ENCODE data around the gene PRR22.

The PRR22 gene

DNA sequence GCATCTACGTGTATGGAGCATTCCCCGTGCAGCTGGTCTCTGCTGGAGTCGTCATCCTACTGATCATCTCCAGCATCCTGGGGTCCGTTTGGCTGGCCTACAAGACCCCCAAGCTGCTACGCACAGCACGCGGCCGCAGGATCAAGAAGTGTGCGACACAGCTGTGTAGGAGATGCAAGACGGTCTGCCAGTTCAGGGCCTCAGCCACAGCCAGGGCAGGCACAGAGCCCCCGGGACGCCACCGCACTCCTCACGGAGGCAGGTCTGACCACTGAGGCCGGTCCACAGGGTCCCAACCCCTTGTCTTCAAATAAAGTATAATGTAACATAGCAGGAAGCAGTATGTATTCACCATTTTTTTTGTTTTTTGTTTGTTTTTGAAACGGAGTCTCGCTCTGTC lies 6.1 kb downstream of the PRR22 start:
- in situ Hi-C loops (cut with MboI; ENCODE audit: low sequenced_read_pairs, unreplicated experiment): no loop called here
- TF ChIP-seq, protein P1, sequence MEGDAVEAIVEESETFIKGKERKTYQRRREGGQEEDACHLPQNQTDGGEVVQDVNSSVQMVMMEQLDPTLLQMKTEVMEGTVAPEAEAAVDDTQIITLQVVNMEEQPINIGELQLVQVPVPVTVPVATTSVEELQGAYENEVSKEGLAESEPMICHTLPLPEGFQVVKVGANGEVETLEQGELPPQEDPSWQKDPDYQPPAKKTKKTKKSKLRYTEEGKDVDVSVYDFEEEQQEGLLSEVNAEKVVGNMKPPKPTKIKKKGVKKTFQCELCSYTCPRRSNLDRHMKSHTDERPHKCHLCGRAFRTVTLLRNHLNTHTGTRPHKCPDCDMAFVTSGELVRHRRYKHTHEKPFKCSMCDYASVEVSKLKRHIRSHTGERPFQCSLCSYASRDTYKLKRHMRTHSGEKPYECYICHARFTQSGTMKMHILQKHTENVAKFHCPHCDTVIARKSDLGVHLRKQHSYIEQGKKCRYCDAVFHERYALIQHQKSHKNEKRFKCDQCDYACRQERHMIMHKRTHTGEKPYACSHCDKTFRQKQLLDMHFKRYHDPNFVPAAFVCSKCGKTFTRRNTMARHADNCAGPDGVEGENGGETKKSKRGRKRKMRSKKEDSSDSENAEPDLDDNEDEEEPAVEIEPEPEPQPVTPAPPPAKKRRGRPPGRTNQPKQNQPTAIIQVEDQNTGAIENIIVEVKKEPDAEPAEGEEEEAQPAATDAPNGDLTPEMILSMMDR (IDR thresholded peaks at IDR 0.05; ENCODE audit: borderline replicate concordance, control extremely low read depth, extremely low read depth, insufficient read depth, missing control alignments): no peak
- DNase-seq (ENCODE audit: low spot score): no peak

- TF ChIP-seq, protein P1 (IDR thresholded peaks at IDR 0.05; ENCODE audit: borderline replicate concordance, control extremely low read depth, extremely low read depth, insufficient read depth, missing control alignments): no peak
- no peak for DNase-seq (ENCODE audit: low spot score)
- in situ Hi-C loops (cut with MboI; ENCODE audit: low sequenced_read_pairs, unreplicated experiment): no loop called here
Observed at GRCh38 chr19:5775668-5776309, 8.8 kb downstream of the PRR22 start.

DNA sequence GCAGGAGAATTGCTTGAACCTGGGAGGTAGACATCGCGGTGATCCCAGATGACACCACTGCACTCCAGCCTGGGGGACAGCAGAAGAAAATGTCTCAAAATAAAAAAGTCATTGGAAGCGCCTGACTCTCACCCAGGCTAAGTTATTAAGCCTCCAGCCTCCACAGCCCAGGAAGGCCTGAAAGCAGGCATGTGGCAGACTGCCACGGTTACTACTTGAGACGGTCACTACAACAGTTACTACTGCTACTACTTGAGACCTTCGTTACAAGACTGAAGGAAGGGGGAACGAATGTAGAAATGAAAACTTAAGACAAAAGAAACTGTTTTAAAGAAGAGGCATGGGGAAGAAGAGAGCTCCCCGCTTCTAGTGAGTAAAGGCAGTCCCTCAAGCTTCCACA lies 9.6 kb downstream of the PRR22 start:
- DNase-seq (ENCODE audit: low spot score): no peak
- in situ Hi-C loops (cut with MboI; ENCODE audit: low sequenced_read_pairs, unreplicated experiment): no loop called here
- TF ChIP-seq, protein P1 (IDR thresholded peaks at IDR 0.05; ENCODE audit: borderline replicate concordance, control extremely low read depth, extremely low read depth, insufficient read depth, missing control alignments): no peak

DNA sequence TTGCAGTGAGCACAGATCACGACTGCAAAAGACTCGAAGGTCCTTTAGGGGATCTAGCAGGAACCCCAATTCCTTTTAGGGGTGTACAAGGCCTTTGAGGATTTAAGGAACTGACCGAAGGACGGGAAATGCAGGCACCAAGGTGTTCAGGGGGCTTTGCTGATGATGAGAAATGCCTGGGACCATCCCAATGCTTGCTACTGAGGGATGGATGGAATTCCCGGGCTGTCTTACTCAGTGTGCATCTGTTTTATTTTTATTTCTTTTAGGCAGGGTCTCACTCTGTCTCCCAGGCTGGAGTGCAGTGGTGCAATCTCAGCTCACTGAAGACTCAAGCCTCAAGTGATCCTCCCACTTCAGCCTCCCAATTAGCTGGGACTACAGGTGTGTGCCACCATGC lies 11.3 kb downstream of the PRR22 start:
- in situ Hi-C loops (cut with MboI; ENCODE audit: low sequenced_read_pairs, unreplicated experiment): no loop called here
- no peak for DNase-seq (ENCODE audit: low spot score)
- TF ChIP-seq, protein P1 (IDR thresholded peaks at IDR 0.05; ENCODE audit: borderline replicate concordance, control extremely low read depth, extremely low read depth, insufficient read depth, missing control alignments): no peak

- DNase-seq (ENCODE audit: low spot score): no peak
- TF ChIP-seq, protein P1 (IDR thresholded peaks at IDR 0.05; ENCODE audit: borderline replicate concordance, control extremely low read depth, extremely low read depth, insufficient read depth, missing control alignments): no peak
- in situ Hi-C loops (cut with MboI; ENCODE audit: low sequenced_read_pairs, unreplicated experiment): no loop called here
Observed at GRCh38 chr19:5772416-5772815, 12.1 kb downstream of the PRR22 start.

GRCh38 chr19:5767949-5768348 lies 16.6 kb downstream of the PRR22 start:
- in situ Hi-C loops (cut with MboI; ENCODE audit: low sequenced_read_pairs, unreplicated experiment): no loop called here

More at GRCh38 chr19:5767949-5768348, 16.6 kb downstream of the PRR22 start:
- DNase-seq (ENCODE audit: low spot score): no peak
- TF ChIP-seq, protein P1 (IDR thresholded peaks at IDR 0.05; ENCODE audit: borderline replicate concordance, control extremely low read depth, extremely low read depth, insufficient read depth, missing control alignments): no peak
